GM23338 (cell line): ENCODE measurements around the gene NT5C3B. TPM values are rescaled to one million over a fixed set of nuclear protein-coding genes. Genes with fewer than 3 reads are reported as not detected.
A peak's percentile ranks its signal among the peaks of the same experiment; 100 is the strongest.

Experiments used
- ATAC-seq: fragments of 200-7000 bp; cut with Tn5 transposase; 3 replicates; pipeline ENCODE4 v1.9.1; 2020
- DNase-seq: peaks from one replicate; pipeline ENCODE4 v3.0.0-alpha.2; 2015; ENCODE audit warnings: low spot score
- H2AFZ ChIP-seq: fragments of 200-600 bp; sonication (generic); 2 replicates; pipeline ENCODE4 v1.8.0; 2016; ENCODE audit warnings: antibody characterized with exemption, mild to moderate bottlenecking, moderate library complexity
- H3F3A ChIP-seq: fragments of 200-600 bp; sonication (generic); replicated peaks from 2 replicates; pipeline ENCODE4 v1.8.0; 2017; ENCODE audit warnings: antibody characterized with exemption, mixed run types, low read depth
- H3K27ac ChIP-seq: fragments of 200-600 bp; sonication (generic); 2 replicates; pipeline ENCODE4 v1.6.1; 2016; ENCODE audit warnings: low read depth
- H3K27me3 ChIP-seq: fragments of 200-600 bp; sonication (generic); 2 replicates; pipeline ENCODE4 v1.8.0; 2016; ENCODE audit warnings: mild to moderate bottlenecking, mixed run types, moderate library complexity; ENCODE audit not compliant: insufficient read depth
- H3K36me3 ChIP-seq: fragments of 200-600 bp; sonication (generic); 2 replicates; pipeline ENCODE4 v1.8.0; 2016; ENCODE audit warnings: mild to moderate bottlenecking; ENCODE audit not compliant: insufficient read depth
- H3K4me1 ChIP-seq: fragments of 200-600 bp; sonication (generic); 2 replicates; pipeline ENCODE4 v1.8.0; 2016; ENCODE audit warnings: mild to moderate bottlenecking, moderate library complexity; ENCODE audit not compliant: insufficient read depth
- H3K4me2 ChIP-seq: fragments of 200-600 bp; sonication (generic); 2 replicates; pipeline ENCODE4 v1.7.1; 2017; ENCODE audit warnings: mixed run types
- H3K4me3 ChIP-seq: fragments of 200-600 bp; sonication (generic); 2 replicates; pipeline ENCODE4 v1.6.1; 2016; ENCODE audit warnings: mixed run types
- H3K79me2 ChIP-seq: fragments of 200-600 bp; sonication (generic); replicated peaks from 2 replicates; pipeline ENCODE4 v1.8.0; 2017; ENCODE audit warnings: mild to moderate bottlenecking; ENCODE audit not compliant: insufficient read depth
- H3K9me2 ChIP-seq: fragments of 200-600 bp; sonication (generic); 2 replicates; pipeline ENCODE4 v1.8.0; 2017; ENCODE audit not compliant: insufficient read depth
- H4K20me1 ChIP-seq: fragments of 200-600 bp; sonication (generic); replicated peaks from 2 replicates; pipeline ENCODE4 v1.8.0; 2017; ENCODE audit warnings: mild to moderate bottlenecking; ENCODE audit not compliant: insufficient read depth
- H3K27ac Mint-ChIP-seq: 2 replicates; pipeline ENCODE4 v1.8.0; 2020; ENCODE audit warnings: inconsistent platforms, mild to moderate bottlenecking, moderate library complexity, mixed read lengths
- H3K27me3 Mint-ChIP-seq: 3 replicates; pipeline ENCODE4 v1.8.0; 2022; ENCODE audit warnings: low read depth, mild to moderate bottlenecking, moderate library complexity, mixed read lengths, inconsistent platforms; ENCODE audit not compliant: insufficient read depth, poor library complexity
- H3K36me3 Mint-ChIP-seq: 3 replicates; pipeline ENCODE4 v1.8.0; 2021; ENCODE audit warnings: low read depth, mild to moderate bottlenecking, inconsistent platforms, moderate library complexity, mixed read lengths
- H3K4me1 Mint-ChIP-seq: 3 replicates; pipeline ENCODE4 v1.8.0; 2020; ENCODE audit warnings: mild to moderate bottlenecking, inconsistent platforms, mixed read lengths
- H3K4me3 Mint-ChIP-seq: 3 replicates; pipeline ENCODE4 v1.8.0; 2021; ENCODE audit warnings: moderate library complexity, mild to moderate bottlenecking, inconsistent platforms, mixed read lengths
- H3K9me3 Mint-ChIP-seq: 3 replicates; pipeline ENCODE4 v1.8.0; 2020; ENCODE audit warnings: moderate library complexity, mild to moderate bottlenecking, inconsistent platforms, mixed read lengths
- CREB1 ChIP-seq: fragments of 250-450 bp; sonication (Bioruptor Pico); IDR thresholded peaks from 2 replicates; pipeline ENCODE4 v1.5.0; 2020; ENCODE audit warnings: low read depth, mild to moderate bottlenecking, moderate library complexity
- ETS1 ChIP-seq: IDR thresholded peaks from 2 replicates; pipeline ENCODE4 v1.6.1; 2016; ENCODE audit warnings: antibody characterized with exemption
- EZH2 ChIP-seq: fragments of 200-600 bp; sonication (generic); IDR thresholded peaks from one replicate; pipeline ENCODE4 v1.8.0; 2017; ENCODE audit warnings: antibody characterized with exemption, mild to moderate bottlenecking, low read depth; ENCODE audit not compliant: unreplicated experiment
- EZH2phosphoT487 ChIP-seq: fragments of 200-600 bp; sonication (generic); IDR thresholded peaks from one replicate; pipeline ENCODE4 v1.8.1; 2018; ENCODE audit warnings: antibody characterized with exemption; ENCODE audit not compliant: unreplicated experiment
- JUNB ChIP-seq: IDR thresholded peaks from one replicate; pipeline ENCODE4 v1.6.1; 2016; ENCODE audit warnings: antibody characterized with exemption; ENCODE audit not compliant: unreplicated experiment
- NANOG ChIP-seq: IDR thresholded peaks from 2 replicates; pipeline ENCODE4 v1.6.1; 2016; ENCODE audit warnings: antibody characterized with exemption, borderline replicate concordance
- POLR2AphosphoS5 ChIP-seq: IDR thresholded peaks from 2 replicates; pipeline ENCODE4 v1.6.1; 2016; ENCODE audit warnings: antibody characterized with exemption, low read depth
- REST ChIP-seq: IDR thresholded peaks from one replicate; pipeline ENCODE4 v1.6.1; 2018; ENCODE audit warnings: antibody characterized with exemption; ENCODE audit not compliant: unreplicated experiment
- STAT1 ChIP-seq: IDR thresholded peaks from one replicate; pipeline ENCODE4 v1.6.1; 2016; ENCODE audit warnings: antibody characterized with exemption; ENCODE audit not compliant: unreplicated experiment
- ZNF114 ChIP-seq: fragments of 250-450 bp; sonication (Bioruptor Pico); IDR thresholded peaks from 2 replicates; pipeline ENCODE4 v1.5.0; 2020; ENCODE audit warnings: mild to moderate bottlenecking, moderate library complexity
- ZNF331 ChIP-seq: fragments of 250-450 bp; sonication (Bioruptor Pico); IDR thresholded peaks from 2 replicates; pipeline ENCODE4 v1.5.0; 2020; ENCODE audit warnings: low read depth, mild to moderate bottlenecking, moderate library complexity
- ZNF462 ChIP-seq: fragments of 250-450 bp; sonication (Bioruptor Pico); IDR thresholded peaks from 2 replicates; pipeline ENCODE4 v1.5.0; 2020; ENCODE audit warnings: mild to moderate bottlenecking, moderate library complexity
- polyA plus RNA-seq: library from polyadenylated mRNA; unstranded; fragments of >200 nt; fragmentation: Nextera tagmentation; extraction: Ambion mirVana; gene quantifications from 2 replicates; pipeline ENCODE4 v1.2.1, GENCODE V29; 2016
- total RNA-seq: library from RNA; depleted of rRNA; stranded (reverse); fragments of >200 nt; shearing (Covaris generic); gene quantifications from 2 replicates; pipeline ENCODE4 v1.2.3, GENCODE V29; 2014
- TF ChIP-seq, protein P1 (sequence below), 2 experiments: fragments of 200-600 bp in 1 of 2; sonication (generic) in 1 of 2; conservative IDR thresholded peaks; 2 replicates each; pipeline versions ENCODE4 v1.5.1 to v1.6.1; 2016 to 2017; ENCODE audit warnings: antibody characterized with exemption in 2 of 2, low read depth in 2 of 2, mild to moderate bottlenecking in 2 of 2, moderate library complexity in 1 of 2

The NT5C3B gene
- total and polyA plus RNA-seq, 2 experiments from 2014 or later: 58.2 to 78.3 TPM

GRCh38 chr17:41784207-41784744 is 51.8 kb downstream of the NT5C3B start:
- no peaks in the 10 kb centered on the region for H3K9me2 ChIP-seq
- H3K27ac ChIP-seq: peak overlapping the region; percentile 93
- no peaks in the 10 kb centered on the region for H3K36me3 ChIP-seq
- Mint-ChIP-seq H3K36me3 (peaks cover 5% of the 10 kb centered on the region; the same call in 2 of the 3 replicates), H3K27me3 (peaks cover 28% of the 10 kb centered on the region), H3K4me1 (peaks cover 34% of the 10 kb centered on the region), H3K9me3 (no peaks in the 10 kb centered on the region), H3K4me3 (peak overlapping the region; percentile 86), H3K27ac (peak overlapping the region; percentile 99)
- no peak for TF ChIP-seq EZH2phosphoT487
- TF ChIP-seq, protein P1, sequence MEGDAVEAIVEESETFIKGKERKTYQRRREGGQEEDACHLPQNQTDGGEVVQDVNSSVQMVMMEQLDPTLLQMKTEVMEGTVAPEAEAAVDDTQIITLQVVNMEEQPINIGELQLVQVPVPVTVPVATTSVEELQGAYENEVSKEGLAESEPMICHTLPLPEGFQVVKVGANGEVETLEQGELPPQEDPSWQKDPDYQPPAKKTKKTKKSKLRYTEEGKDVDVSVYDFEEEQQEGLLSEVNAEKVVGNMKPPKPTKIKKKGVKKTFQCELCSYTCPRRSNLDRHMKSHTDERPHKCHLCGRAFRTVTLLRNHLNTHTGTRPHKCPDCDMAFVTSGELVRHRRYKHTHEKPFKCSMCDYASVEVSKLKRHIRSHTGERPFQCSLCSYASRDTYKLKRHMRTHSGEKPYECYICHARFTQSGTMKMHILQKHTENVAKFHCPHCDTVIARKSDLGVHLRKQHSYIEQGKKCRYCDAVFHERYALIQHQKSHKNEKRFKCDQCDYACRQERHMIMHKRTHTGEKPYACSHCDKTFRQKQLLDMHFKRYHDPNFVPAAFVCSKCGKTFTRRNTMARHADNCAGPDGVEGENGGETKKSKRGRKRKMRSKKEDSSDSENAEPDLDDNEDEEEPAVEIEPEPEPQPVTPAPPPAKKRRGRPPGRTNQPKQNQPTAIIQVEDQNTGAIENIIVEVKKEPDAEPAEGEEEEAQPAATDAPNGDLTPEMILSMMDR (conservative IDR thresholded peaks at IDR 0.05; ENCODE audit: low read depth in 2 of 2): no peak
- no peak for TF ChIP-seq ZNF462
- TF ChIP-seq NANOG: no peak
- no peak for TF ChIP-seq ZNF331 (CRISPR knock-in tag)
- TF ChIP-seq REST: no peak
- no peak for TF ChIP-seq POLR2AphosphoS5
- no peak for TF ChIP-seq JUNB
- TF ChIP-seq ETS1: no peak
- TF ChIP-seq ZNF114 (CRISPR knock-in tag): no peak
- no peak for TF ChIP-seq STAT1
- no peak for TF ChIP-seq EZH2
- no peak for TF ChIP-seq CREB1
- no peaks in the 10 kb centered on the region for H3K27me3 ChIP-seq
- DNase-seq: peak; percentile 75
- no peak overlapping the region for H2AFZ ChIP-seq
- ATAC-seq: peak; percentile 11
- H3K4me1 ChIP-seq: peaks cover 23% of the 10 kb centered on the region
- peaks cover 48% of the 10 kb centered on the region for H3K79me2 ChIP-seq
- peak overlapping the region; percentile 92 for H3K4me2 ChIP-seq
- H4K20me1 ChIP-seq: 0 out of 2 replicates have a peak, but pooled peaks cover 4% of the 10 kb centered on the region
- peak overlapping the region; percentile 88 for H3K4me3 ChIP-seq
- peaks cover 12% of the 10 kb centered on the region; the same call in 1 of the 2 replicates for H3F3A ChIP-seq
